GM12878 (cell line): ENCODE measurements around the gene RFXANK. TPM values are rescaled to one million over a fixed set of nuclear protein-coding genes. Genes with fewer than 3 reads are reported as not detected.

Source experiments
- ATAC-seq: fragments of 200-7000 bp; cut with Tn5 transposase; 3 replicates; pipeline ENCODE4 v1.9.1; 2020; ENCODE audit warnings: mild to moderate bottlenecking, moderate library complexity
- BruUV-seq: library from RNA; stranded (reverse); fragments of 400-500 nt; replicated peaks from 2 replicates; lab custom pipeline; 2021; lab: Mats Ljungman, UMichigan
- CTCF ChIA-PET: fragments of 300-600 bp; sonication (Branson Sonifier 250); formaldehyde crosslinking; extraction: SDS; loops from one replicate; lab custom pipeline; 2021; ENCODE audit warnings: inconsistent platforms; lab: Yijun Ruan, JAX
- POLR2A ChIA-PET: fragments of 350-600 bp; formaldehyde crosslinking; extraction: SDS; loops from one replicate; lab custom pipeline; 2021; ENCODE audit warnings: inconsistent platforms; lab: Charles Lee
- RAD21 ChIA-PET: fragments of 300-600 bp; sonication (Branson Sonifier 250); formaldehyde crosslinking; loops from one replicate; lab custom pipeline; 2023; ENCODE audit warnings: antibody characterized with exemption; ENCODE audit not compliant: unreplicated experiment; lab: Charles Lee
- SMC1A ChIA-PET: fragments of 300-600 bp; sonication (Branson Sonifier 250); formaldehyde crosslinking; loops from one replicate; lab custom pipeline; 2023; ENCODE audit not compliant: unreplicated experiment, uncharacterized antibody; lab: Charles Lee
- DNase-seq: peaks from one replicate; pipeline ENCODE4 v3.0.0-alpha.2; 2011; ENCODE audit warnings: low read depth, low spot score
- FAIRE-seq: peaks from 3 replicates; lab custom pipeline; 2011; peaks lifted over from hg19 to GRCh38; lab: Jason Lieb, UNC
- H2AFZ ChIP-seq: 2 replicates; pipeline ENCODE4 v1.6.0; 2011; ENCODE audit warnings: low read depth, low read length, control low read depth; ENCODE audit not compliant: control insufficient read depth
- H3K27ac ChIP-seq: 2 replicates; pipeline ENCODE4 v1.5.1; 2011; ENCODE audit warnings: control low read depth; ENCODE audit not compliant: control insufficient read depth, insufficient read depth
- H3K27me3 ChIP-seq, 2 experiments: replicated peaks in 1 of 2; 2 replicates each; pipeline versions ENCODE4 v1.6.0 to v1.6.1; 2011; ENCODE audit warnings: low read length in 1 of 2; ENCODE audit not compliant: control insufficient read depth in 2 of 2, insufficient read depth in 2 of 2
- H3K36me3 ChIP-seq, 2 experiments: 2 replicates each; pipeline ENCODE4 v1.5.1; 2011; ENCODE audit warnings: low read length in 1 of 2; ENCODE audit not compliant: control insufficient read depth in 2 of 2, insufficient read depth in 2 of 2
- H3K4me1 ChIP-seq: 2 replicates; pipeline ENCODE4 v1.6.1; 2011; ENCODE audit warnings: mild to moderate bottlenecking, low read length, moderate library complexity, mixed read lengths; ENCODE audit not compliant: control insufficient read depth, insufficient read depth
- H3K4me2 ChIP-seq: 2 replicates; pipeline ENCODE4 v1.6.0; 2011; ENCODE audit warnings: control low read depth; ENCODE audit not compliant: control insufficient read depth, insufficient read depth
- H3K4me3 ChIP-seq: fragments of 200-600 bp; sonication (generic); 2 replicates; pipeline ENCODE4 v1.5.1; 2016
- H3K79me2 ChIP-seq: 2 replicates; pipeline ENCODE4 v1.6.0; 2011; ENCODE audit warnings: low read length; ENCODE audit not compliant: control insufficient read depth, insufficient read depth
- H3K9ac ChIP-seq: 2 replicates; pipeline ENCODE4 v1.8.0; 2011; ENCODE audit warnings: low read length, control low read depth, mixed read lengths; ENCODE audit not compliant: control insufficient read depth, insufficient read depth
- H3K9me3 ChIP-seq: replicated peaks from 3 replicates; pipeline ENCODE4 v1.5.1; 2011; ENCODE audit warnings: mild to moderate bottlenecking, low read length; ENCODE audit not compliant: control insufficient read depth, insufficient read depth
- H4K20me1 ChIP-seq: 2 replicates; pipeline ENCODE4 v1.6.0; 2011; ENCODE audit not compliant: control insufficient read depth, insufficient read depth
- BACH1 ChIP-seq: fragments of 450-650 bp; IDR thresholded peaks from 2 replicates; pipeline ENCODE4 v1.6.1; 2017; ENCODE audit warnings: mild to moderate bottlenecking, borderline replicate concordance
- SP1 ChIP-seq: IDR thresholded peaks from one replicate; pipeline ENCODE4 v1.6.1; 2011; ENCODE audit warnings: low read depth, low read length
- WGBS: methylation state at CpG from one replicate; pipeline ENCODE4 v1.1.6; 2016; ENCODE audit warnings: low lambda C conversion rate; ENCODE audit not compliant: insufficient replicate concordance, insufficient coverage; ENCODE audit errors: missing lambda C conversion rate; 5-methylcytosine and 5-hydroxymethylcytosine counted together
- in situ Hi-C: fragments of 300-500 bp; cut with MboI; formaldehyde crosslinking; loops from 9 replicates; pipeline ENCODE4 v1.14.3; 2018; ENCODE audit warnings: mixed read lengths
- intact Hi-C: fragments of 100-400 bp; cut with micrococcal nuclease; formaldehyde crosslinking; loops from one replicate; pipeline ENCODE4 v1.14.2; 2022; ENCODE audit not compliant: unreplicated experiment
- polyA plus RNA-seq, 11 experiments: library from polyadenylated mRNA; depleted of rRNA in 4 of 11; unstranded in 6 of 11; stranded (reverse) in 5 of 11; fragments of >200 nt; fragmentation: Nextera tagmentation in 4 of 11; fragmentation: Illumina TruSeq in 1 of 11; extraction: Ambion mirVana in 4 of 11; extraction: Trizol in 1 of 11; gene quantifications; 1 replicate in 1 of 11; 2 replicates in 10 of 11; pipeline versions ENCODE4 v1.2.1 to v1.2.3, GENCODE V29; 2011 to 2016; ENCODE audit warnings: inconsistent platforms in 2 of 11, missing spikeins in 2 of 11, low read depth in 1 of 11
- total RNA-seq, 4 experiments: library from RNA; depleted of rRNA in 3 of 4; stranded (reverse); fragments of >200 nt in 3 of 4; fragmentation: Illumina TruSeq in 1 of 4; extraction: Trizol in 1 of 4; gene quantifications; 2 replicates each; pipeline versions ENCODE4 v1.2.1 to v1.2.3, GENCODE V29; 2013 to 2021
- TF ChIP-seq, protein P1 (sequence below): IDR thresholded peaks from 2 replicates; pipeline ENCODE4 v1.6.1; 2011; ENCODE audit warnings: borderline replicate concordance, low read depth, mild to moderate bottlenecking, moderate library complexity, low read length; ENCODE audit not compliant: insufficient read depth, poor library complexity, severe bottlenecking
- TF ChIP-seq, protein P2 (sequence below): fragments of 450-650 bp; IDR thresholded peaks from 2 replicates; pipeline ENCODE4 v1.6.1; 2014; ENCODE audit warnings: mild to moderate bottlenecking
- TF ChIP-seq, protein P3 (sequence below): fragments of 450-650 bp; IDR thresholded peaks from 2 replicates; pipeline ENCODE4 v1.6.1; 2017; ENCODE audit warnings: mild to moderate bottlenecking, moderate library complexity
- TF ChIP-seq, protein P4 (sequence below): IDR thresholded peaks from 2 replicates; pipeline ENCODE4 v1.6.1; 2011; ENCODE audit warnings: low read depth, mild to moderate bottlenecking, low read length, moderate library complexity, borderline replicate concordance; ENCODE audit errors: extremely low read depth

Gene RFXANK
- total and polyA plus RNA-seq, 10 of the 15 experiments (the other 5 are each of a cell fraction or from before 2014, with no cell fraction given), result 70.8 to 125 (median 95.7) TPM

DNA sequence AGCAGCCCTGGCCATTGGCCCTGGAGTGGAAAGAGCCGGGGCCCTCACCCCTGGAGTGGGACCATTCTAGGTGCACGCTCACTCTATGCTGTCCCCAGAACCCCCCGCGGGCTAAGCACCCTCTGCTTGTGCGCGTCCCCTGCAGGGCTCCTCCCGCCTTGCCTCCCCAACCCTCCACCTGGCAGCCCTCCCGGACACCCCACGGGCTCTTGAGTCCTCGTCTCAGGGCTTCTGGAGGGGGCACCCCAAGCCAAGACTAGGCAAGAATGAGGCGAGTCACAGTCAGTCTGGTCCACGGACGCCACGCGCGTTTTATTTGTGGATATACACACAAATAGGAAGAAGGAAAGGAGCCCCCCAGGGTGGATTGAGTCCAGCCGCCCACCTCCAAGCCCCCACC, 46.8 kb upstream of the RFXANK start:
- in situ Hi-C loops, result loop anchor here (10.0 kb wide), 1 partner anchor 350 kb away; no protein-coding TSS in a partner anchor
- CTCF ChIA-PET, result interaction anchor here (0.5 to 6.8 kb wide), 14 partner anchors 13 to 345 kb away, joined by 3 to 207 read pairs (median 5); partner anchors contain the start of gene MEF2B
- POLR2A ChIA-PET, result interaction anchor here (0.8 kb wide), 1 partner anchor 23 kb away, joined by 3 read pairs; no protein-coding TSS in a partner anchor
- Histone ChIP-seq H2AFZ (no peak overlapping the region), H3K9me3 (no peaks in the 10 kb centered on the region), H3K27ac (no peak overlapping the region), H3K79me2 (no peaks in the 10 kb centered on the region), H3K27me3 (no peaks in the 10 kb centered on the region), H3K4me1 (0 out of 2 replicates have a peak, but pooled peaks cover 3% of the 10 kb centered on the region), H3K9ac (no peak overlapping the region)
- intact Hi-C loops, result no loop called here
- BruUV-seq, result no TSS peak
- DNase-seq (no peak), FAIRE-seq (no peak), ATAC-seq (no peak)
- RAD21 ChIA-PET, result interaction anchor here (0.6 to 17.5 kb wide), 8 partner anchors 10 to 345 kb away, joined by 3 to 394 read pairs (median 6); partner anchors contain the start of gene MEF2B
- 72% methylated on average over 9 of the region's 17 CpGs for WGBS
- TF ChIP-seq, protein P1, sequence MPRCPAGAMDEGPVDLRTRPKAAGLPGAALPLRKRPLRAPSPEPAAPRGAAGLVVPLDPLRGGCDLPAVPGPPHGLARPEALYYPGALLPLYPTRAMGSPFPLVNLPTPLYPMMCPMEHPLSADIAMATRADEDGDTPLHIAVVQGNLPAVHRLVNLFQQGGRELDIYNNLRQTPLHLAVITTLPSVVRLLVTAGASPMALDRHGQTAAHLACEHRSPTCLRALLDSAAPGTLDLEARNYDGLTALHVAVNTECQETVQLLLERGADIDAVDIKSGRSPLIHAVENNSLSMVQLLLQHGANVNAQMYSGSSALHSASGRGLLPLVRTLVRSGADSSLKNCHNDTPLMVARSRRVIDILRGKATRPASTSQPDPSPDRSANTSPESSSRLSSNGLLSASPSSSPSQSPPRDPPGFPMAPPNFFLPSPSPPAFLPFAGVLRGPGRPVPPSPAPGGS, result no peak
- TF ChIP-seq, protein P2, sequence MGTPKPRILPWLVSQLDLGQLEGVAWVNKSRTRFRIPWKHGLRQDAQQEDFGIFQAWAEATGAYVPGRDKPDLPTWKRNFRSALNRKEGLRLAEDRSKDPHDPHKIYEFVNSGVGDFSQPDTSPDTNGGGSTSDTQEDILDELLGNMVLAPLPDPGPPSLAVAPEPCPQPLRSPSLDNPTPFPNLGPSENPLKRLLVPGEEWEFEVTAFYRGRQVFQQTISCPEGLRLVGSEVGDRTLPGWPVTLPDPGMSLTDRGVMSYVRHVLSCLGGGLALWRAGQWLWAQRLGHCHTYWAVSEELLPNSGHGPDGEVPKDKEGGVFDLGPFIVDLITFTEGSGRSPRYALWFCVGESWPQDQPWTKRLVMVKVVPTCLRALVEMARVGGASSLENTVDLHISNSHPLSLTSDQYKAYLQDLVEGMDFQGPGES, result no peak
- TF ChIP-seq, protein P3, sequence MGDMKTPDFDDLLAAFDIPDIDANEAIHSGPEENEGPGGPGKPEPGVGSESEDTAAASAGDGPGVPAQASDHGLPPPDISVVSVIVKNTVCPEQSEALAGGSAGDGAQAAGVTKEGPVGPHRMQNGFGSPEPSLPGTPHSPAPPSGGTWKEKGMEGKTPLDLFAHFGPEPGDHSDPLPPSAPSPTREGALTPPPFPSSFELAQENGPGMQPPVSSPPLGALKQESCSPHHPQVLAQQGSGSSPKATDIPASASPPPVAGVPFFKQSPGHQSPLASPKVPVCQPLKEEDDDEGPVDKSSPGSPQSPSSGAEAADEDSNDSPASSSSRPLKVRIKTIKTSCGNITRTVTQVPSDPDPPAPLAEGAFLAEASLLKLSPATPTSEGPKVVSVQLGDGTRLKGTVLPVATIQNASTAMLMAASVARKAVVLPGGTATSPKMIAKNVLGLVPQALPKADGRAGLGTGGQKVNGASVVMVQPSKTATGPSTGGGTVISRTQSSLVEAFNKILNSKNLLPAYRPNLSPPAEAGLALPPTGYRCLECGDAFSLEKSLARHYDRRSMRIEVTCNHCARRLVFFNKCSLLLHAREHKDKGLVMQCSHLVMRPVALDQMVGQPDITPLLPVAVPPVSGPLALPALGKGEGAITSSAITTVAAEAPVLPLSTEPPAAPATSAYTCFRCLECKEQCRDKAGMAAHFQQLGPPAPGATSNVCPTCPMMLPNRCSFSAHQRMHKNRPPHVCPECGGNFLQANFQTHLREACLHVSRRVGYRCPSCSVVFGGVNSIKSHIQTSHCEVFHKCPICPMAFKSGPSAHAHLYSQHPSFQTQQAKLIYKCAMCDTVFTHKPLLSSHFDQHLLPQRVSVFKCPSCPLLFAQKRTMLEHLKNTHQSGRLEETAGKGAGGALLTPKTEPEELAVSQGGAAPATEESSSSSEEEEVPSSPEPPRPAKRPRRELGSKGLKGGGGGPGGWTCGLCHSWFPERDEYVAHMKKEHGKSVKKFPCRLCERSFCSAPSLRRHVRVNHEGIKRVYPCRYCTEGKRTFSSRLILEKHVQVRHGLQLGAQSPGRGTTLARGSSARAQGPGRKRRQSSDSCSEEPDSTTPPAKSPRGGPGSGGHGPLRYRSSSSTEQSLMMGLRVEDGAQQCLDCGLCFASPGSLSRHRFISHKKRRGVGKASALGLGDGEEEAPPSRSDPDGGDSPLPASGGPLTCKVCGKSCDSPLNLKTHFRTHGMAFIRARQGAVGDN, result no peak
- TF ChIP-seq, protein P4, sequence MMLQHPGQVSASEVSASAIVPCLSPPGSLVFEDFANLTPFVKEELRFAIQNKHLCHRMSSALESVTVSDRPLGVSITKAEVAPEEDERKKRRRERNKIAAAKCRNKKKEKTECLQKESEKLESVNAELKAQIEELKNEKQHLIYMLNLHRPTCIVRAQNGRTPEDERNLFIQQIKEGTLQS, result no peak
- no peak for TF ChIP-seq BACH1
- no peak for TF ChIP-seq SP1
- TF ChIP-seq, all 136 proteins: peak for 0
- SMC1A ChIA-PET, result interaction anchor here (0.6 to 5.4 kb wide), 5 partner anchors 10 to 49 kb away, joined by 3 to 114 read pairs (median 6); partner anchors contain the start of gene MEF2B
- no peak overlapping the region for H3K4me2 ChIP-seq
- H3K36me3 ChIP-seq, result peaks cover 6 to 8% of the 10 kb centered on the region in 2 experiments; a peak in 3 of 4 replicates
- no peaks in the 10 kb centered on the region for H4K20me1 ChIP-seq
- H3K4me3 ChIP-seq, result no peak overlapping the region
